GM12878 (cell line): ENCODE results near the gene FPGT. TPM values are rescaled to one million over a fixed set of nuclear protein-coding genes. Genes with fewer than 3 reads are reported as not detected.
"Not testable (repeated sequence)": the region's sequence is repeated elsewhere in the genome, so short reads cannot be mapped to it uniquely, and the experiment has no call there.

ENCODE experiments used
- ATAC-seq: fragments of 200-7000 bp; cut with Tn5 transposase; 3 replicates; pipeline ENCODE4 v1.9.1; 2020; ENCODE audit warnings: mild to moderate bottlenecking, moderate library complexity
- BruUV-seq: library from RNA; stranded (reverse); fragments of 400-500 nt; replicated peaks from 2 replicates; lab custom pipeline; 2021; lab: Mats Ljungman, UMichigan
- CTCF ChIA-PET: fragments of 300-600 bp; sonication (Branson Sonifier 250); formaldehyde crosslinking; extraction: SDS; loops from one replicate; lab custom pipeline; 2021; ENCODE audit warnings: inconsistent platforms; lab: Yijun Ruan, JAX
- POLR2A ChIA-PET: fragments of 350-600 bp; formaldehyde crosslinking; extraction: SDS; loops from one replicate; lab custom pipeline; 2021; ENCODE audit warnings: inconsistent platforms; lab: Charles Lee
- RAD21 ChIA-PET: fragments of 300-600 bp; sonication (Branson Sonifier 250); formaldehyde crosslinking; loops from one replicate; lab custom pipeline; 2023; ENCODE audit warnings: antibody characterized with exemption; ENCODE audit not compliant: unreplicated experiment; lab: Charles Lee
- SMC1A ChIA-PET: fragments of 300-600 bp; sonication (Branson Sonifier 250); formaldehyde crosslinking; loops from one replicate; lab custom pipeline; 2023; ENCODE audit not compliant: unreplicated experiment, uncharacterized antibody; lab: Charles Lee
- DNase-seq: peaks from one replicate; pipeline ENCODE4 v3.0.0-alpha.2; 2011; ENCODE audit warnings: low read depth, low spot score
- FAIRE-seq: peaks from 3 replicates; lab custom pipeline; 2011; peaks lifted over from hg19 to GRCh38; lab: Jason Lieb, UNC
- H2AFZ ChIP-seq: 2 replicates; pipeline ENCODE4 v1.6.0; 2011; ENCODE audit warnings: low read depth, low read length, control low read depth; ENCODE audit not compliant: control insufficient read depth
- H3K27ac ChIP-seq: 2 replicates; pipeline ENCODE4 v1.5.1; 2011; ENCODE audit warnings: control low read depth; ENCODE audit not compliant: control insufficient read depth, insufficient read depth
- H3K27me3 ChIP-seq, 2 experiments: replicated peaks in 1 of 2; 2 replicates each; pipeline versions ENCODE4 v1.6.0 to v1.6.1; 2011; ENCODE audit warnings: low read length in 1 of 2; ENCODE audit not compliant: control insufficient read depth in 2 of 2, insufficient read depth in 2 of 2
- H3K36me3 ChIP-seq, 2 experiments: 2 replicates each; pipeline ENCODE4 v1.5.1; 2011; ENCODE audit warnings: low read length in 1 of 2; ENCODE audit not compliant: control insufficient read depth in 2 of 2, insufficient read depth in 2 of 2
- H3K4me1 ChIP-seq: 2 replicates; pipeline ENCODE4 v1.6.1; 2011; ENCODE audit warnings: mild to moderate bottlenecking, low read length, moderate library complexity, mixed read lengths; ENCODE audit not compliant: control insufficient read depth, insufficient read depth
- H3K4me2 ChIP-seq: 2 replicates; pipeline ENCODE4 v1.6.0; 2011; ENCODE audit warnings: control low read depth; ENCODE audit not compliant: control insufficient read depth, insufficient read depth
- H3K4me3 ChIP-seq: fragments of 200-600 bp; sonication (generic); 2 replicates; pipeline ENCODE4 v1.5.1; 2016
- H3K79me2 ChIP-seq: 2 replicates; pipeline ENCODE4 v1.6.0; 2011; ENCODE audit warnings: low read length; ENCODE audit not compliant: control insufficient read depth, insufficient read depth
- H3K9ac ChIP-seq: 2 replicates; pipeline ENCODE4 v1.8.0; 2011; ENCODE audit warnings: low read length, control low read depth, mixed read lengths; ENCODE audit not compliant: control insufficient read depth, insufficient read depth
- H3K9me3 ChIP-seq: replicated peaks from 3 replicates; pipeline ENCODE4 v1.5.1; 2011; ENCODE audit warnings: mild to moderate bottlenecking, low read length; ENCODE audit not compliant: control insufficient read depth, insufficient read depth
- H4K20me1 ChIP-seq: 2 replicates; pipeline ENCODE4 v1.6.0; 2011; ENCODE audit not compliant: control insufficient read depth, insufficient read depth
- BACH1 ChIP-seq: fragments of 450-650 bp; IDR thresholded peaks from 2 replicates; pipeline ENCODE4 v1.6.1; 2017; ENCODE audit warnings: mild to moderate bottlenecking, borderline replicate concordance
- CBX5 ChIP-seq: sonication (generic); IDR thresholded peaks from 2 replicates; pipeline ENCODE4 v1.6.1; 2016; ENCODE audit warnings: low read depth, moderate library complexity, mild to moderate bottlenecking, inconsistent platforms
- WGBS: methylation state at CpG from one replicate; pipeline ENCODE4 v1.1.6; 2016; ENCODE audit warnings: low lambda C conversion rate; ENCODE audit not compliant: insufficient replicate concordance, insufficient coverage; ENCODE audit errors: missing lambda C conversion rate; 5-methylcytosine and 5-hydroxymethylcytosine counted together
- in situ Hi-C: fragments of 300-500 bp; cut with MboI; formaldehyde crosslinking; loops from 9 replicates; pipeline ENCODE4 v1.14.3; 2018; ENCODE audit warnings: mixed read lengths
- intact Hi-C: fragments of 100-400 bp; cut with micrococcal nuclease; formaldehyde crosslinking; loops from one replicate; pipeline ENCODE4 v1.14.2; 2022; ENCODE audit not compliant: unreplicated experiment
- polyA plus RNA-seq, 11 experiments: library from polyadenylated mRNA; depleted of rRNA in 4 of 11; unstranded in 6 of 11; stranded (reverse) in 5 of 11; fragments of >200 nt; fragmentation: Nextera tagmentation in 4 of 11; fragmentation: Illumina TruSeq in 1 of 11; extraction: Ambion mirVana in 4 of 11; extraction: Trizol in 1 of 11; gene quantifications; 1 replicate in 1 of 11; 2 replicates in 10 of 11; pipeline versions ENCODE4 v1.2.1 to v1.2.3, GENCODE V29; 2011 to 2016; ENCODE audit warnings: inconsistent platforms in 2 of 11, missing spikeins in 2 of 11, low read depth in 1 of 11
- total RNA-seq, 4 experiments: library from RNA; depleted of rRNA in 3 of 4; stranded (reverse); fragments of >200 nt in 3 of 4; fragmentation: Illumina TruSeq in 1 of 4; extraction: Trizol in 1 of 4; gene quantifications; 2 replicates each; pipeline versions ENCODE4 v1.2.1 to v1.2.3, GENCODE V29; 2013 to 2021
- TF ChIP-seq, protein P1 (sequence below): IDR thresholded peaks from 2 replicates; pipeline ENCODE4 v1.6.1; 2012; ENCODE audit warnings: mild to moderate bottlenecking, low read depth, low read length

Gene FPGT
- total and polyA plus RNA-seq, 10 of the 15 experiments (the other 5 are each of a cell fraction or from before 2014, with no cell fraction given), result 7.8 to 15.4 (median 11.5) TPM

DNA sequence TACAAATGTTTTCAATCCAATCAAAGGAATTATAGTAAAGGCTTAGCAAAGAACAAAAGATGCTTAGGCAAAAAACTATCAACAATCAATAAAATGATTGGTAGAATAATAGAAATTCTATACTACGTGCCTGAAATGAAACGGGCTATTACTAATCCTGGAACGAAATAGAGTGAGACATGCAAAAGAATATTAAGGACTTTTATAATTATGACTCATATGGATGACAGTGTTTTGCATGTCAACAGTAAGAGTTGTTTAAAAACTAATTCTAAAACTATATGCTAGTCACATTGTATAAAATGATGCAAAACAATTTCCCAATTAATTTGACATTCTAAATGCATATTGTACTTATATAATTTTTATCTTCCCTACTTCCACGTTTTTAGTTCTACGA lies 35.7 kb upstream of the FPGT start (continued):
- TF ChIP-seq, protein P1, sequence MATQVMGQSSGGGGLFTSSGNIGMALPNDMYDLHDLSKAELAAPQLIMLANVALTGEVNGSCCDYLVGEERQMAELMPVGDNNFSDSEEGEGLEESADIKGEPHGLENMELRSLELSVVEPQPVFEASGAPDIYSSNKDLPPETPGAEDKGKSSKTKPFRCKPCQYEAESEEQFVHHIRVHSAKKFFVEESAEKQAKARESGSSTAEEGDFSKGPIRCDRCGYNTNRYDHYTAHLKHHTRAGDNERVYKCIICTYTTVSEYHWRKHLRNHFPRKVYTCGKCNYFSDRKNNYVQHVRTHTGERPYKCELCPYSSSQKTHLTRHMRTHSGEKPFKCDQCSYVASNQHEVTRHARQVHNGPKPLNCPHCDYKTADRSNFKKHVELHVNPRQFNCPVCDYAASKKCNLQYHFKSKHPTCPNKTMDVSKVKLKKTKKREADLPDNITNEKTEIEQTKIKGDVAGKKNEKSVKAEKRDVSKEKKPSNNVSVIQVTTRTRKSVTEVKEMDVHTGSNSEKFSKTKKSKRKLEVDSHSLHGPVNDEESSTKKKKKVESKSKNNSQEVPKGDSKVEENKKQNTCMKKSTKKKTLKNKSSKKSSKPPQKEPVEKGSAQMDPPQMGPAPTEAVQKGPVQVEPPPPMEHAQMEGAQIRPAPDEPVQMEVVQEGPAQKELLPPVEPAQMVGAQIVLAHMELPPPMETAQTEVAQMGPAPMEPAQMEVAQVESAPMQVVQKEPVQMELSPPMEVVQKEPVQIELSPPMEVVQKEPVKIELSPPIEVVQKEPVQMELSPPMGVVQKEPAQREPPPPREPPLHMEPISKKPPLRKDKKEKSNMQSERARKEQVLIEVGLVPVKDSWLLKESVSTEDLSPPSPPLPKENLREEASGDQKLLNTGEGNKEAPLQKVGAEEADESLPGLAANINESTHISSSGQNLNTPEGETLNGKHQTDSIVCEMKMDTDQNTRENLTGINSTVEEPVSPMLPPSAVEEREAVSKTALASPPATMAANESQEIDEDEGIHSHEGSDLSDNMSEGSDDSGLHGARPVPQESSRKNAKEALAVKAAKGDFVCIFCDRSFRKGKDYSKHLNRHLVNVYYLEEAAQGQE, result no peak

DNA sequence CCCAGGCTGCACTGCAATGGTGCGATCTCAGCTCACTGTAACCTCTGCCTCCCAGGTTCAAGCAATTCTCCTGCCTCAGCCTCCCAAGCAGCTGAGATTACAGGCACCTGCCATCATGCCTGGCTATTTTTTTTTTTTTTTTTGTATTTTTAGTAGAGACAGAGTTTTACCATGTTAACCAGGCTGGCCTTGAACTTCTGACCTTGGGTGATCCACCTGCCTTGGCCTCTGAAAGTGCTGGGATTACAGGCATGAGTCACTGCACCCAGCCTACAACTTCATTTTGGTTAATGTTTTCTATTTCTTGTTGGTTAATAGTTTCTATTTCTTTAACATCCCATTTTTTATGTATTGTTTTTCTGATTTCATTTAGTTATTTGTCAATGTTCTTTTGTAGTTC lies 23.6 kb upstream of the FPGT start:
- RAD21 ChIA-PET, ATAC-seq, H2AFZ ChIP-seq, in situ Hi-C loops, BruUV-seq, intact Hi-C loops, H3K36me3 ChIP-seq, POLR2A ChIA-PET, H3K79me2 ChIP-seq, H3K27ac ChIP-seq, H3K9ac ChIP-seq, H3K27me3 ChIP-seq, DNase-seq, H3K4me2 ChIP-seq, CTCF ChIA-PET, H4K20me1 ChIP-seq, FAIRE-seq, H3K4me1 ChIP-seq, H3K9me3 ChIP-seq, SMC1A ChIA-PET, H3K4me3 ChIP-seq: not testable (repeated sequence)
- WGBS, result 38% methylated on average over 1 of the region's 1 CpG

DNA sequence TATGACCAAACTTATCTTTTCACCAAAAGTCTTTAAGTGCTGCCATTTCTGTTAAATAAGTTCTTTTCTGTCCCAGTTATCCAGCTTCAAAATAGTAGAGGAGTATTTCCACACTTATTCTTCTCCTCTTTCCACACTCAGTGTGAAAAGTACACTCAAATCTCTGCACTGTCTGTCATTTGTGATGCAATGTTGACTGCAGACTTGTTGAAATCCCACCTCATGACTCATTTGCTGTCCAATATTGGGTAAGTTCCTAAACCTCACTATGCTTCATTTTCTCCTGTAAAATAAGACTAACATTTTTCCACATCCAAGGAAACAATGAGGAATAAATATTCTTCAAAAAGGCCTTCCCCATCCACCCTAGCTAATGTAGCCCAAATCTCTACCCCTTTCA lies 17.6 kb upstream of the FPGT start:
- Histone ChIP-seq H2AFZ (no peak overlapping the region), H4K20me1 (no peaks in the 10 kb centered on the region), H3K36me3 (no peaks in the 10 kb centered on the region), H3K4me2 (no peak overlapping the region), H3K79me2 (no peaks in the 10 kb centered on the region), H3K27ac (no peak overlapping the region), H3K27me3 (no peaks in the 10 kb centered on the region), H3K4me1 (no peaks in the 10 kb centered on the region), H3K9me3 (no peaks in the 10 kb centered on the region), H3K4me3 (no peak overlapping the region), H3K9ac (no peak overlapping the region)
- ChIA-PET POLR2A (no interaction called here), SMC1A (no interaction called here), RAD21 (no interaction called here), CTCF (no interaction called here)
- intact Hi-C loops (no loop called here), in situ Hi-C loops (no loop called here)
- FAIRE-seq (no peak), ATAC-seq (no peak), DNase-seq (no peak)
- TF ChIP-seq CBX5, result no peak
- no peak for TF ChIP-seq BACH1
- no TSS peak for BruUV-seq
